HL-60/S4 treated with phorbol 12-myristate 13-acetate at 8.2 ng/mL for 4 days and 3 days (cell line): ENCODE measurements around the gene NBEAL2.

ENCODE experiments used
- in situ Hi-C: fragments of 300-500 bp; cut with MboI; formaldehyde crosslinking; loops from 2 replicates; pipeline ENCODE4 v1.15.0; 2022; ENCODE audit warnings: low sequenced_read_pairs

NBEAL2 gene

DNA sequence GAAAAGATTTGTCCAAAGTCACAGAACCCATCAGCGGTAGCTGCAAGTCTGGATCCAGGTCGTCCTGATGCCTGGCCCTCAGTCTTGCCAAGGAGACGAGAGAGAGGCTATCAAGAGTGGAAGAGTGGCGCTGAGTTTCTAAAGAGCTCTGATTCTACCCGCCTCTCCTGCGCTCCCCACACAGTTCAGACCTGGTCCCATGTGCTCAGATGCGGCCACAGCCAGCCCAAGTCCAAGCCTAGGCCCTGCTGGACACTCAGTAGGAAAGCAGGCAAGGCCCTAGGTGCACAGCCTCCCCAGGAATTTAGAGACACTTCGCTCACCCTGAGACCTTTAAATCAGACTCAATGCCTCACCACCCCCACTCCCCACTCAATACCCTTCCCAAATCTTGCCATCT lies 35.3 kb upstream of the NBEAL2 start:
- in situ Hi-C loops = no loop called here

DNA sequence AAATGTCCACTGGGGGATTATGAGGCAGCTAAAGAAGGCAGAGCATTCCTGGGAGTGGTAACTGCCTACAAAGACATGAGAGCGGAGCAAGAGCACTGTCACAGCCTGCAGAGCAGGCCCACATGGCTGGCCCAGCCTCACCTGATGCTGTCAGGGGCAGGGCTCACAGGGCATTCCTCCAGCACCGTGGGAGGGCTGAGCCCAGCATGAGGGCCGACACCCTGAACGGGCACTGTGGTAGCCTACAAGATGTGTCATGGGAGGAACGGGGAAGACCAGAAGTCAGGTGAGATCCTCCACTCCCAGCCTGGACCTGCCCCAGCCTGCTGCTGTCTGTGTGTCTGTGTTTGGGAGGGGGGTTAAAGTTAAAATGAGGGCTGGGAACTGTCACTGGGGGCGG lies 33.0 kb upstream of the NBEAL2 start:
- in situ Hi-C loops = no loop called here

DNA sequence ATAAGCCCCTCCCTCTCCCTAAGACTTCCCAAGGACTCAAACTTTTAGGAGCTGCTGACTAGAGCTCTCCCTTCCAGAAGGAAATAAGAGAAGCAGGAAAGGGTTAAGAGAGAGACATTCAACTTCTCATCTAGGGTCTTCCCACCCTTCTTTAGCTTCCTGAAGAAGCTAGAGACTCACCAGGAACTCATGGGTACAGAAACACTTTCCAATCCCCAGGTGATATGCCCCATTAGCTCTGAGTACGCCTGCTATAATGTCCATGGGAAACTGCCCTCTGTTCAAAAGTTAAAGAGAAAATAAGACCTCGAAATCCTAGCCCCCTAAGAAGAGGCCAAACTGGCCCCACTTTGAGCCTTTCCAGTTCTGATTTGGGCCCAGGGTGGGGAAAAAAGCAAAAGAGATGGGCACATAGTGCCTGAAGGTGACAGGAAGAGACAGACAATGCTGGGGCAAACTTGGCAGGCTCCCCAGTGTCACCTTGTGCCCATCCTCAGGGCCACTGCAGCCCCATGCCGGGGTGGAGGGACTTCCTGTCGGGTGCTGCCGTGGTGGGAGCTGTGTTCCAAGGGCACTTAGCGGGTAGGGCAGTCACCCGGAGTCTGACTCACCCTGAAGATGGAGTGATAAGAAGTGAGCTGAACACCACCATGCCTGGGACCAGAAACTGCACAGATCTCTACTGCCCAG lies 32.5 kb upstream of the NBEAL2 start:
- in situ Hi-C loops = no loop called here

DNA sequence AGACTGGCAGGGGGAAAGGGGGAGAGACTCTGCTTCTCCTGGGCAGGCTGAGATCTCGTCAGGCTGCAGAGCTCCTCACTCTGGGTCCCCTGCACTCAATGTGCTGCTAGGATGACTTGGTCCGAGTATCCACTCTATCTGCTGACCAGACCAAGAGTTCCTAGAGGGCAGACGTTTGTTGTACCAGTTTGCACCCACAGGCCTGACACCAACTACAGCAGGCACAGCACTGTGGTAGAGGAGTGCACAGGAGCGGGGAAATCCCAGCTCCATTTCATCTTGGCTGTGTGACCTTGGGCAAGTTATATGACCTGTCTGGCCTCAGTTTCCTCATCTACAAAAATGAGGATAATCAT lies 31.9 kb upstream of the NBEAL2 start:
- in situ Hi-C loops = no loop called here

DNA sequence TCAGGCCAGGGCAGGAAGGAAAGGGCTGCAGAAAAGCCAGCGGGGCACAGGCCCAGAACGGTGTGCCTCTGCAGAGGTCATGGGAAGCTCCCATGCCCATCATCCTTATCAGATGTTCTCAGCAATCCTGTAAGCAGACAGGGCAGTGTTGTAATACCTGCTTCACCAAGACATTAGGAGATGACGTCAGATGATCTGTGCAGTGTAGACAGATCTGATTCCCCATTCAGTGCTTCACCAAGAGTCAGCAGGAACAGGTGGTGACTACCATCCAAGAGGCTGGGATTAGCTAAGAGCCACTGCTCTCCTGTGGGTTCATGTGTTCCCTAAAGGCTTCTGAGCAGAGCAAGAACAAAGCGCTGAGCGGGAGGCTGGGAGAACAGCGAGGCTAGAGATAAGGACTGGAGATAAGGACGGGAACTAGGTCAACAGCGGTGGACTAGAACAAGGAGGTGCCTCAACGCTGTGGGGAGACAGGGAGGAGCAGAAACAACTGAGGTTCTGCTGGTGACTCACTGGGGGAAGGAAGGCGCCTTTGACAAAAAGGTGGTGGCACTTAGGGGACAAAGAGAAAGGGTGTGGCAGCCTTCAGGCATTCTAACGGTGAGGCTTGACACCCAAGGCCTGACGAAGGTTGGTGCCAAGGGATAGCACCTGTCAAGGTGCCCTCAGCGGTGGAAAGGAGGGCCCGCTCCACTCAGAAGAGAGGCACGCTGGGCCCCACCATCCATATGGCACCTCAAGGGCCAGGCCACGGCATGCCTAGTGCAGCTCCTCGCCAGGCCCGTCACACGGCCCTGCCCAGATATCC lies 31.3 kb upstream of the NBEAL2 start:
- in situ Hi-C loops = no loop called here

DNA sequence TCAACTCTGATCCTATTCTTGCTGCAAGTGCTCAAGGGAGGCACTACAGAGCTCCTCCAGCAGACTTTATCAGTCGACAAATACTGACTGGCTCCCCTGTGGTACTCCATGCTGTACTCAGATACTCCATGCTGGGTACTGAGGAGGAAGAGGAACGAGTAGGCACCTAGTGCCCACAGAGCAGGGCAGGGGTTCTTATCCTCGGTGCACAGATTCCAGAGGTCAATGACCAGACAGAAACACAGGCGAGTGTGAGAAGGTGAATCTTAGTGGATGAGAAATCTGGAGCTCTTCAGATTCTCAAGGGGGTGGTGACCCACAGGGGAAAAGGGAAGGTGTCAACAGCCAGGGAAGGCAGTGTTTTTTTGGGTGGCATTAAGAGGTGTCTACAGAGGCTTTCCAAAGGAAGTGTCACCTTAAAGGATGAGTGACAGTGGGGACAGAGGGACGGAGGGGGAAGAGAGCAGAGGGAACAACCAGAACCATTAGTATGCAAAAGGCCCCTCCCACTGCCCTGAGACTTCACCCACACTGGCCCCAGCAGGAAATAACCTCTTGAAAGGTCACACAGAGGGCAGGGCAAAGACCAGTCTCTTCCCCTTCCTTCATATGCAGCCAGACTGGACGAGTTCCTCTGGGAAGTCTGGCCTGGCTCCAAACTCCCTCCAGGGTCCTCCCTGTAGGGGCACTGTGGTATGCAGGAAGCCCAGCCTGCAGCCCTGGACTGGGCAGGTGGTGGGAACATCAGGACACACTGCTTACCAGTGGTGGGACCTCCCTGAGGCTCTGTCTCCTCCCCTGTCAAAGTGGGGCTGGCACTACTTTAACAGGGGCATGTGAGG lies 30.4 kb upstream of the NBEAL2 start:
- in situ Hi-C loops = no loop called here

DNA sequence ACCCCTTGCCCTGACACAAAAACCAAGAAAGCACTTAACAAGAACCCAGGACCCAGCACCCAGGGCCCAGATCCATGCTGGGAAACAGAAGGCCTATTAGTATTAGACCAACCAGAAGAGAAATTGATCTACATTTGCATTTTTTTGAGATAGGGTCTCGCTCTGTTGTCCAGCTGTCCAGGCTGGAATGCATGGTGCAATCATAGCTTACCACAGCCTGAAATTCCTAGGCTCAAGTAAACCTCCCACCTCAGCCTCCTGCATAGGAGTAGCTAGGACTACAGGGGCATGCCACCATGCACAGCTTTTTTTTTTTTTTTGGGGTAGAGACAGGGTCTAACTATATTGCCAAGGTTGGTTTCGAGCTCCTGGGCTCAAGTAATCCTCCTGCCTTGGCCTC lies 29.3 kb upstream of the NBEAL2 start:
- in situ Hi-C loops = no loop called here

DNA sequence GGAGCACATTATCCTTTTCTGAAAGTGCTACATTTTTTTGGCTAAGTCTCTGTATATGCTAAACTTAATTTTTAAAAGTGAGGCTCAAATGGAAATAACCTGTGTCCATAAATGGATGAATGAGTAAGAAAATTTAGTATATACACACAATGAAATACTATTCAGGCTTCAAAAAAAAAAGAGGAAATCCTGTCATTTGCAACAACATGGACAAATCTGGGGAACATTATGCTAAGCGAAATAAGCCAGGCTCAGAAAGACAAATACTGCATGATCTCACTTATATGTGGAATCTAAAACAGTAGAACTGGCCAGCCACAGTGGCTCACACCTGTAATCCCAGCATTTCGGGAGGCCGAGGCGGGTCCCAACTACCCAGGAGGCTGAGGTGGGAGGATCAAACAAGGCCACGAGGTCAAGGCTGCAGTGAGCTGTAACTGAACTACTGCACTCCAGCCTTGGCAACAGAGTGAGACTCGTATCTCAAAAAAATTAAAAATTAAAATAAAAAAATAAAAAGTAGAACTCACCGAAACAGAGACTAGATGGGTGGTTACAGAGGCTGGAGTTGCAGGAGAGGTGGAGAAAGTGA lies 28.7 kb upstream of the NBEAL2 start:
- in situ Hi-C loops = no loop called here

DNA sequence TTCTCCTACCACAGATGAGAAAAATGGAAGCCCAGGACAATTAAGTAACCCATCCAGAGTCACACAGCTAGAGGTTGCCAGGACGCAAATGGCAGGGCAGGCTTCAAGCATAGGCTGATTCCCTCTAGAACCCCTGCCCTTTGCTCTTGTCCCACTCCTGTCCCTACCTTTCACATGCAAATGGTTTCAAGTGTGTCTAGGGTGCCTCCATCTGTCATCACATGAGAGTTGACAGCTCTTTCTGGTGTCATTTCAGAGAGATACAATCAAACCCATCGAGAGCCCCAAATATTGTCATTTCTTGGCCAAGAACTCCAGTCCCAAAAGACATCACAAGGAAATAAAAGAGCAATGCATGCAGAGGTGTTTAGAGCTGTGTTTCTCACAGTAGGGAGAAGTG lies 26.7 kb upstream of the NBEAL2 start:
- in situ Hi-C loops = no loop called here

DNA sequence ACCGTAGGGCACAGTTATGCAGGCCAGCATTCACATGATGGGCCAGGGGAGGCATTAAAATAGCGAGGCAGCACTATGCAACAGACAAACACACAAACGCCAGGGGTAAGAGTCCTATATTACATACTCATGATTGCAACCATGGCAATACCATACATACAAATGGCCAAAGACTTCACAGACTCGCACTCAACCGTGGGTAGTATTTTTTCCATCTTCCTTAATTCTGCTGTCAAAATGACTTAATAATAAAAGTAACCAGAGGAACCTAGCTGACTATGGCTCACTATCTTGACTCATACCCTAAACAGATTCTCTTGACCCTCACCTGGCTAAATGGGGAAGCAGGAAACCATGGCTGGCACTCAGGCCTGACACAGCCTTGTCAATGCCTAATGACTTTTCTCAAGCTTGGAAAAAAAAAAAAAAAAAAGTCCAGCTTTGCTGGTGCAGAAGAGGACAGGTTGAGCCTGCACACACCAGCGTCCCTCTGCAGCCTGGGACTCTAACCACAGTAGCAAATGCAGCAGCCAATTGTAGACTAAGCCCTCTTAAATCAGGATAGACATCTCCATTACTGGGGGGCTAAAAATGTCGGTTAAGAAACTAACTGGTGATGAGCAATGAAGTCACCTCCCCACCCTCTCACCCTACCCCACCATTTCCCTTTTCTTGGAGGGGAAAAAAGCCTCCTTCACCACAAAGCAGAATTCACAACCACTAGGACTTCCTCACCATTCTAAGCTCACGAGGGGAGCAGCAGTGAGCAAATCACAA lies 26.0 kb upstream of the NBEAL2 start:
- in situ Hi-C loops = no loop called here

DNA sequence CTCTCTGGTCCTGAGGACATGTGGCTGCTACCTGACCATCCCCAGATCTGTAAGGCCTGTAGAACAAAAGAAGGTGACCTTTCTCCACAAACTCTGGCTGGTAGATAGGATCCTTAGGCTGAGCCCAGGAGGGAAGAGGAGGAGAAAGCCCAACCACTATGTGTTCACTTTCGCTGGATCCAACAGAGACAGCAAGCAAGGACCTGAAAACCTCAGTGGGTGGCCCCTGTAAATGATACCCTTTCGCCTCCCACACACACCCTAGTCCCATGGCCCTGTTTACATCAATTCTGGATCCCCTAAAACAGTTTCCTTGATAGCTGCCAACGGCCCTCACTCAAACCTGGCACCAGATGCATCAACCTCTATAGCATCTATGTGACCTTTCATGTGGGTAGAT lies 25.3 kb upstream of the NBEAL2 start:
- in situ Hi-C loops = no loop called here

DNA sequence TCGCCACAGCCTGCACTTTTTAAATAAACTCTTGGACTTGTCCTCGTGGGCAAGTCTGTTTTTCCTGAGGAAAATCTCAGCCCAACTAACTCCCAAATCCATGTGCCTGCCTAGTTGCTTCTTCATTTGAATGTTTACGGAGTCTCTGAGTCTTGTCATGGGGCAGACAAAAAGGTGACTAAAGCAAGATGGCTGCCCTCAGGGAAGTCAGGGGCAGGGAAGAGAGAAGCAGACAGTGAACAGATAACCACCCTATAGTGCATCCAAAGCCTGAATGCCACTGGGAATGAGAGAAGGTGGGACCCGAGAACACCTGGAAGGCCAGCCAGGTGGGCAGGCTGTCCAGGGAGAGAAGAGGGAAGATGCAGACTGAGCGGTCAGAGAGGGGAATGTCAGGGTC lies 24.3 kb upstream of the NBEAL2 start:
- in situ Hi-C loops = no loop called here

DNA sequence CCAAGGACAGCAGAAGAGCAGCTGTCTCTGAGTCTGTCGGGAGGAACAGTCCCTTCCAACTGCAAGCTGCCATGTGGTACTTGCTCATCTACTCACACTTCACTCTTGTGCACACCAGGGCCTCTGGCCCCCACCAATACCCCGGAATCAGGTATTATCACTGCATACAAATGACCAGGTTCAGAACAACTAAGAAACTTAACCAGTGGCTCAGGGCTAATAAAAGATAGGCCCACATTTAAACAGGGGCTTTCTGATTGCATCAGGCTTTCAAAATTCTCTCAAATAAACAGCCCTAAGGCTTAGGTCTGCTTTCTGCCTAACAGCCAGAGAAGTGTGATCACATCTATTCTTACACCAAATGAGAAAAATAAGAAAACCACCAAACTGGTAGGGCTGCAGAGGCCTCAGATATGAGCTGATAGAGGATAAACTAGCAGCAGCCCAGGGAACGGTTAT lies 23.6 kb upstream of the NBEAL2 start:
- in situ Hi-C loops = no loop called here

DNA sequence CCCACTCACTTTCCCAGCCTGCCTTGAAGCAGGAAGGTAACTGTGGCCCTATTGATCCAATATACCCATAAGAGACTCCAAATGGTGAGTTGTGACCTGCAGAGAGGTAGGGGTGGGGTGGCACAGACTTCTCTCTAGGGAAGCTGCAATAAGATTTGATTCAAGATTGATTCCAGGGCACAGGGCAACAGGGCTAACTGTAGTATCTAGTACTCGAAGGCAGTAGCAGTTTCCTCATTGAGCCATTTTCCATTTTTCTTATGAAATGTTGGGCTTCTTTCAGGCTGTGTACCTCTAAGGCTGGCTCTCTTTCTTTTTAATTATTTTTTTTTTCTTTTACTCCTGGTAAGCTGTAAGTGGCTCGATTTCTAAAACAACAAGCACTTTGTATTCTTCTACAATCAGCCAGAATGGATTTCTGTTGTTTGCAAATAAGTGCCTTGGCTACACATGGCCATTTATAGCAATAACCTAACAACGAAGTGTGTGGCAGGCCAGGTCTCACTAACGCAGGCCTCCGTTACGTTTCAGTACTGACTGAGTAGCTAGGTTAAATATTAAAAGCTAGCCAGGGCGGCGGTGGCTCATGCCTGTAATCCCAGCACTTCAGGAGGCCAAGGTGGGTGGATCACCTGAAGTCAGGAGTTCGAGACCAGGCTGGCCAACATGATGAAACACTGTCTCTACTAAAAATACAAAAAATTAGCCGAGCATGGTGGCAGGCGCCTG lies 22.2 kb upstream of the NBEAL2 start:
- in situ Hi-C loops = no loop called here

DNA sequence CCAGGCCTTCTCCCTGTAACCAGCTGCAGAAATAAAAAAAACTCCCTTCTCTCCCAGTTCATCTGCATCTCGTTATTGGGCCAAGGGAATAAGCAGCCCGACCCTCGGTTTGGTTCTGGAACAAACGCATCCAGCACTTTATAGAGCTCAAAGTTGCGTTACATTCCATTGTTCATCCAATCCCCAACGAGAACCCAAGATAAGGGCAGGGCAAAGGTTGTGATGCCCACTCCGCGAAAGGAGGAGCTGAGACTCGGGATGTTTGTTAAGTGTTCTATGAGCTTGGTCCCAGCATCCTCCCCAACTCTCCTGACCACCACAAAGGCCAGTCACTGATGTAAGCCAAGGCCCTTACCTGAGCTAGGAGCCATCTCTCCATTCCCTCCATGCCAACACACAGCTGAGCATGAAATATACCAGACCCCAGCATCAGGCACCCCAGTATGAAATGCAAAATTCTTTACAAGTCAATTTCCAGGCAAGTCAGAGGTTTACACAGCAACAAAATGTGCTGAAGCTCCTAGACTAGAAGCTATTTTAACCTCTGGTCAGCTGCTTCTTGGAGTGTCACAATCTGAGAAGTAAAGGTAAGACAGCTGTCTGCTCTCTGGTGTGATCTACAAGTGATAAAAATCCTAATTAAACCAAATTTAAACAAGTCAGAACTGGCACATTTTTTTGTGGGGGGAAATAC lies 20.9 kb upstream of the NBEAL2 start:
- in situ Hi-C loops = no loop called here

DNA sequence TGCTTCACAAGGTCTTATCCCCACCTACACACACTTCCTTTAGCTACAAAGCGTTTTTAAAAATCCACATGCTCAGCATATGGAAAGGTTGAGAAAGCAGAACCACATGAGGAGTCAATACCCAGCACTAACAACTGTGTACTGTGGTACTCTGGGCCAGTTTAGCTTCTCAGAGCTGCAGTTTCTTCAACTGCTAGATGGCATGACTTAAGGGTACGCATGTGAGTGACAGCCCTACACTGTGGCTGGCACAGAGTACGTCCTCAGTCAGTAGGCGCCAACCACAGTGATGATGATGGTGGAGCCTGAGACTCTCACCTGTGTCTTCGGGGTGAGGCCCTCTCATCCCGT lies 20.3 kb upstream of the NBEAL2 start:
- in situ Hi-C loops = no loop called here

DNA sequence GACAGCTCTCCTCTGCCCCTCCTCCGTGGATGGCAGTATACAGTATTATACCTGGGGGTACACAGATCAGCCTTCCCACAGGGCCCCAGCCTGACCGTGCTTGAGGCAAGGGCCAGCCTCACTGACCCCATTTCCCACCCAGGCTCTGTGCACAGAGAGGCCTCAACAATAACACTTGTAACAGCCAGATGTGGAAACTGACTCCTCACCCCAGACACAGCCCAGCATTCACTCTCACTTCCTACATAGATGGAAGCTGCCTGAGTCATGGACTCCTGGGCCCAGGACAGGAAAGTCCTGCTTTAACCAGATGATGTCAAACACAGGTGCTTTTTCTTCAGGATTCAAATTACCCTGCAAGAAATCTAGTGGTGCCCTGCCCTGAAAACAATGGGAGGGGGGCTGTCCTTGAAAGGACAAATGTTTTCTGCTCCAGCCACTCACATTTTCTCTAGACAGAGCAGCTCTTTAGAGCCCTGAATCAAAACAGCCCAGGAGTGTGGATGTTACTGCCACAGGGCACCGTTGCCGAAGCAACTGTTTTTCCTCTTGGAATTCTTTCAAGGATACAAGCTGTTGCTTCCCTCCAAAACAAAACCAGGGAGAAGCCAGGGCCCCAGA lies 19.3 kb upstream of the NBEAL2 start:
- in situ Hi-C loops = no loop called here

DNA sequence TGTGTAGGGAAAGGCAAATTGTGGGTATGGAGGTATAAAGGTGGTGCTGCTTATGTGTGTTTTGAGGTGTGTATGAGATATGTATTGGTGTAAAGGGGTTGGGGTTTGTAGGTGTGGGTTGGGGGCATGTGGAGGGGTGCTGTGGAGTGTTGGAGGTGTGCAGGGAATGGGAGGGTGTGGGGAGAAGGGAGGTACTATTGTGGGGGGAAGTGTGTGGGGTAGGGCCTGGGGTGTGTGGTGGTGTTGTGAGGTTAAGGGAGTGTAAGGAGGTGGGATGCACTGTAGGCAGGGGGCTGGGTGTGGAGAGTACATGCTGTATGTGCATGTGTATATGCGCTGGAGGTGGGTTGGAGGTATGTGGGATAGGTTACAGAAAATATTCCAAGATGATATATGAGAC lies 18.6 kb upstream of the NBEAL2 start:
- in situ Hi-C loops = no loop called here

DNA sequence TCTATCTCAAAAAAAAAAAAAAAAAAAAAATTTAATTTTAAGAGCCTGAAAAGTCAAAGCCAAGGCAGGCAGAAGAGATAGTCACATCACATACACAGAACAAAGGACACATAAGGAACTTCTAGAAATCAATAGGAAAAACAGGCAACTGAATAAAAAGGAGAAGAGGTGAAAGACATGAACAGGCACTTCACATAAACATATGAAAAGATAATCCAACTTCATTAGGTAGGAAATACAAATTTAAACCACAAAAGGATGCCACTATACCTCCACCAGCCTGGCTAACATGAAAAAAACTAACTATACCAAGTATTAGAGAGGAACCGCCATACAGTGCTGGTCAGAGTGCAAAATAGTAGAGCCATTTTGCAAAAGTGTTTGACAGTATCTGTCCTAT lies 17.0 kb upstream of the NBEAL2 start:
- in situ Hi-C loops = no loop called here
